LNCaP clone FGC (cell line): ENCODE measurements around the gene BEND2.

Experiments used
- DNase-seq: peaks from one replicate; pipeline ENCODE4 v3.0.0-alpha.2; 2011; ENCODE audit warnings: low read depth
- H3K4me3 ChIP-seq: 2 replicates; pipeline ENCODE4 v1.5.1; 2011; ENCODE audit warnings: mild to moderate bottlenecking, low read depth, low read length, control low read depth
- TF ChIP-seq, protein P1 (sequence below): IDR thresholded peaks from 2 replicates; pipeline ENCODE4 v1.5.1; 2012; ENCODE audit warnings: mild to moderate bottlenecking; ENCODE audit not compliant: control insufficient read depth, insufficient read depth; ENCODE audit errors: extremely low read depth

The BEND2 gene

GRCh38 chrX:18149454-18149853, 71.2 kb downstream of the BEND2 start:
- TF ChIP-seq, protein P1, sequence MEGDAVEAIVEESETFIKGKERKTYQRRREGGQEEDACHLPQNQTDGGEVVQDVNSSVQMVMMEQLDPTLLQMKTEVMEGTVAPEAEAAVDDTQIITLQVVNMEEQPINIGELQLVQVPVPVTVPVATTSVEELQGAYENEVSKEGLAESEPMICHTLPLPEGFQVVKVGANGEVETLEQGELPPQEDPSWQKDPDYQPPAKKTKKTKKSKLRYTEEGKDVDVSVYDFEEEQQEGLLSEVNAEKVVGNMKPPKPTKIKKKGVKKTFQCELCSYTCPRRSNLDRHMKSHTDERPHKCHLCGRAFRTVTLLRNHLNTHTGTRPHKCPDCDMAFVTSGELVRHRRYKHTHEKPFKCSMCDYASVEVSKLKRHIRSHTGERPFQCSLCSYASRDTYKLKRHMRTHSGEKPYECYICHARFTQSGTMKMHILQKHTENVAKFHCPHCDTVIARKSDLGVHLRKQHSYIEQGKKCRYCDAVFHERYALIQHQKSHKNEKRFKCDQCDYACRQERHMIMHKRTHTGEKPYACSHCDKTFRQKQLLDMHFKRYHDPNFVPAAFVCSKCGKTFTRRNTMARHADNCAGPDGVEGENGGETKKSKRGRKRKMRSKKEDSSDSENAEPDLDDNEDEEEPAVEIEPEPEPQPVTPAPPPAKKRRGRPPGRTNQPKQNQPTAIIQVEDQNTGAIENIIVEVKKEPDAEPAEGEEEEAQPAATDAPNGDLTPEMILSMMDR: no peak
- no peak overlapping the region for H3K4me3 ChIP-seq
- DNase-seq: no peak

DNA sequence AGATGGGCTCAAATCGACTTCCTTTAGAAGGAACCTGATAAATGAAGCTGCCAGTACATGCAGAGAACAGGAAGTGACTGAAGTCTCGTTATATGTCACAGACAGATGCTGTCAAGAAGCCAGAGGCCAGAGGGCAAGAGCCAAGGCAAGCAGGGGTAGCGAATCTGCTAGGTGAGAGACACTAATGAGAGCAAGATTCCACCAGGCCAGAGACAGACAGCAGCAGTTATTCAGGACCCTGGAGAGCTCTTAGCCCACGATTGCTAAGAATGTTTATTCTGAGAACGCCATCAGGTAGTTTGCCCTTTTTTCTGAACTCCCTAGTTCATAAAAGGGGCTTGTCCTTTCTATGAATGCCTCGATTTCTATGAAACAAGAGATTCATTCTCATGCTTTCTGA, 73.7 kb downstream of the BEND2 start:
- H3K4me3 ChIP-seq: no peak overlapping the region
- DNase-seq: no peak
- TF ChIP-seq, protein P1: no peak

DNA sequence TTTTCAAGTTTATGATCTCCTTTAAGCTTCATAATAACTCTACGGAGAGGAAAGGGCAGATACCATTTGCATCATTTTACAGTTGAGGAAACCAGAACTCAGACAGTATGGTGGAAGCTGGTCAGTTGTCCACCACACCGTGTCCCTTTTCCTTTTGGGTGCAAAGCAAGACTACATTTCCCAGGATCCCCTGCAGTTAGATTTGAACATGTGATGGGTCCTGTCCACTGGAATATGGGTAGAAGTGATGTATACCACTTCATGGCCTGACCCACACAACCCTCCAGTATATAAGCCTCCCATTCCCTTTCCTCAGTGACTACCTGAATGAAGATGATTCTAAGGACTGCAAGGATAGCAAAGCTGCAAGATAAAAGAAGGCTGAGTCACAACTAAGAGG, 74.7 kb downstream of the BEND2 start:
- H3K4me3 ChIP-seq: no peak overlapping the region
- no peak for DNase-seq
- TF ChIP-seq, protein P1: no peak

DNA sequence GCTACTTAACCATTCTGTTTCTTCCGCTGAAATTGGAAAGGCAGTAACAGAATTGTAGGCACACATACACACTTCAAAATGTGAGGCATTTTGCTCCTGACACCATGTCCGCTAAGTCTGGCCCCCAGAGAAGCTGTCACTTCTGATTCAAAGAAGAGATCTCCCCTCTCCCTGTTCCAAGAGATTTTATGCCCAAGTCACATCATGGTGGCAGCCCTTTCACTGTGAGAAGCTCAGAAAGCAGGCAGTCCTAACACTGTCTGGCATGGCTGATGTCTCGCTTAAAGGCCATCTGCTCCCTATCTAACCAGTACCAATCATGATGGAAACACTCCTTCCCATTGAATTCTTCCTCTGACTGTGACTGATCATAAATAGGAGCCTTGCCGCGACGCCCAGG, 83.9 kb downstream of the BEND2 start:
- H3K4me3 ChIP-seq: no peak overlapping the region
- no peak for DNase-seq
- TF ChIP-seq, protein P1: no peak

DNA sequence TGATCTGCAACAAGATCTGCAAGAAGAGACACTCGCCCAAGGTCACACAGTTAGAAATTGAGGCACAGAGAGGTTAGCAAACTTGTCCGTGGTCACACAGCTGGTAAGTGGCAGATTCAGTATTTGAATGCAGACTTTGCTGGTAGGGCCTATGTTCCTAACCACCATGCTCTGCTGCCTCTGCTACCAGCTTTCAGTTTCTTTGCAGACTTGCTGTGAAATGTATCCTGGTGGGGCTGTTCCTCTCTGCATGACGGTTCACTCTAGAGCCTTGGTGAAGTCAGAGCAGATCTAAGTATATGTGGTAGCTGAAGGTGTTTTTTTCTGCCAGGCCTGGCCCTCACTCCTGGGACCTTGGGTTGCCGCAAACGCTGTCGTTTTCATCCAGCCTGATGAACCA, 87.1 kb downstream of the BEND2 start:
- TF ChIP-seq, protein P1: no peak
- DNase-seq: no peak
- H3K4me3 ChIP-seq: no peak overlapping the region

GRCh38 chrX:18129690-18130089, 91.0 kb downstream of the BEND2 start:
- H3K4me3 ChIP-seq: no peak overlapping the region
- TF ChIP-seq, protein P1: no peak
- DNase-seq: no peak

- DNase-seq: no peak
- no peak overlapping the region for H3K4me3 ChIP-seq
- TF ChIP-seq, protein P1: no peak
Measured at GRCh38 chrX:18126971-18127370, 93.7 kb downstream of the BEND2 start.
